ENCODE data around the gene NLRP10. TPM values are rescaled to one million over a fixed set of nuclear protein-coding genes. Genes with fewer than 3 reads are reported as not detected.

The NLRP10 gene
- total RNA-seq, 1 experiment from 2014 or later = 0.20 TPM

DNA sequence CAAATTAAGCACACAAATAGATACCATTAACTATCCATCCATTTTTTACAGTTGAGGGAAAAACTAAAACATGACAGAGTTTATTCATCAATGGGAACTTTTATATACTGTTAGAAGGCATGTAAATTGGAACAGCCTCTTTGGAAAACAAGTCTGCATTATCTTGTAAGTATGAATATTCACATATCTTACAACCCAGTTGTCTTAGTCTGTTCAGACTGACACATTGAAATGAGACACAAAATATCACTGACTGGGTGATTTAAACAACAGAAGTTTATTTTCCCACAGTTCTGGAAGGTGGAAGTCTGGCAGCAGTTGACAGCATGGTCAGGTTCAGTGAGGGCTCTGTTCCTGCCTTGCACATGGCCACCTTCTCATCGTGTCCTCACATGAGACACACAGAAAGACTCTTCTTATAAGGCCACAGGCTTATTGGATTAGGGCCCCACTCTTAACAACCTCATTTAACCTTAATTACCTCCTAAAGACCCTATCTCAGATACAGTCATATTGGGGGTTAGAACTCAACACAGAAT is 16.4 kb upstream of the NLRP10 start:
- H3K36me3 Mint-ChIP-seq (ENCODE audit: insufficient read depth, unreplicated experiment) = no peaks in the 10 kb centered on the region
- intact Hi-C loops (cut with micrococcal nuclease; ENCODE audit: unreplicated experiment) = no loop called here
- no peak overlapping the region for H3K27ac Mint-ChIP-seq (ENCODE audit: unreplicated experiment)
- no peaks in the 10 kb centered on the region for H3K36me3 ChIP-seq (ENCODE audit: control insufficient read depth, insufficient read depth, low read length)
- H3K4me1 Mint-ChIP-seq (ENCODE audit: low read depth, unreplicated experiment) = peaks cover 10% of the 10 kb centered on the region
- H3K9me3 ChIP-seq = no peaks in the 10 kb centered on the region
- peaks cover 15% of the 10 kb centered on the region for H3K4me1 ChIP-seq
- peaks cover 9% of the 10 kb centered on the region for H3K9me3 Mint-ChIP-seq (ENCODE audit: unreplicated experiment)
- H3K4me3 Mint-ChIP-seq (ENCODE audit: unreplicated experiment) = no peak overlapping the region
- no TSS peak for BruUV-seq (replicated peaks)
- POLR2A ChIA-PET = no interaction called here
- no peak overlapping the region for H3K4me3 ChIP-seq (ENCODE audit: low read depth, low read length)
- H3K27me3 Mint-ChIP-seq (ENCODE audit: insufficient read depth, unreplicated experiment) = no peaks in the 10 kb centered on the region
- no peak for DNase-seq
- CTCF ChIA-PET = no interaction called here
- H3K27me3 ChIP-seq (replicated peaks; ENCODE audit: control insufficient read depth, insufficient read depth, low read length) = no peaks in the 10 kb centered on the region
- TF ChIP-seq, protein P1, sequence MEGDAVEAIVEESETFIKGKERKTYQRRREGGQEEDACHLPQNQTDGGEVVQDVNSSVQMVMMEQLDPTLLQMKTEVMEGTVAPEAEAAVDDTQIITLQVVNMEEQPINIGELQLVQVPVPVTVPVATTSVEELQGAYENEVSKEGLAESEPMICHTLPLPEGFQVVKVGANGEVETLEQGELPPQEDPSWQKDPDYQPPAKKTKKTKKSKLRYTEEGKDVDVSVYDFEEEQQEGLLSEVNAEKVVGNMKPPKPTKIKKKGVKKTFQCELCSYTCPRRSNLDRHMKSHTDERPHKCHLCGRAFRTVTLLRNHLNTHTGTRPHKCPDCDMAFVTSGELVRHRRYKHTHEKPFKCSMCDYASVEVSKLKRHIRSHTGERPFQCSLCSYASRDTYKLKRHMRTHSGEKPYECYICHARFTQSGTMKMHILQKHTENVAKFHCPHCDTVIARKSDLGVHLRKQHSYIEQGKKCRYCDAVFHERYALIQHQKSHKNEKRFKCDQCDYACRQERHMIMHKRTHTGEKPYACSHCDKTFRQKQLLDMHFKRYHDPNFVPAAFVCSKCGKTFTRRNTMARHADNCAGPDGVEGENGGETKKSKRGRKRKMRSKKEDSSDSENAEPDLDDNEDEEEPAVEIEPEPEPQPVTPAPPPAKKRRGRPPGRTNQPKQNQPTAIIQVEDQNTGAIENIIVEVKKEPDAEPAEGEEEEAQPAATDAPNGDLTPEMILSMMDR (IDR thresholded peaks at IDR 0.05; ENCODE audit: insufficient read depth in 1 of 2, low read depth in 1 of 2, low read length in 1 of 2, severe bottlenecking in 1 of 2, unreplicated experiment in 1 of 2) = no peak

DNA sequence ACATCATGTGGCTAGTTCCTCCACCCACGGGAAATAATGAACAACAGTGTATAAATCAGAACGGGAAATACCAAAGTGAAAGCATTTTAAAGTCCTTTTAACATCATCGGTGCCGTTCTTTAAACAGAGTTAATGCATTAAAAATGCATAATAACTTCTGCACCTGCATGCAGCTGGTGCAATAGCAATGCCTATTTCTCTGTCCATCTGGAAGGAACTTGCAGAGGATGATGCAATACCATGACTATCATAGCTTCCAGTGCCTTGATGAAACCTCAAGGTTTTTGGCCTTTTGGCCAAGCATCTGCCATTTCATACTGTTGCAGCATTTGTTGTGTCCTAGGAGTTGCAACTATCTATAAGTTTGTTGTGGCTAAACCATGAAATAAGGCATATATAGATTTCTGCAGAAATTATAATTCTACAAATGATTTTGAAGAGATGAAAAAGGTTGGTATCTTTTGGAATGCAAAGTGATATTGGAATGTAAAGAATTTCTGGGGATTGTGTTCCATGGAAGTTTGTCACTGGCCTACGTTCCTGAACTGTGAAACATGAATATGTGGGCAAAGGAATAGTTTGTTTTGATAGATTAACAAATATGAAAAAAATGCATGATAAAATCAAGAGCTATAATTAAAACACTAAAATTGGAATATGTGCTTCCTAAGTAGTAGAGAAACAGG is 12.1 kb upstream of the NLRP10 start:
- peaks cover 9% of the 10 kb centered on the region for H3K9me3 Mint-ChIP-seq (ENCODE audit: unreplicated experiment)
- peak overlapping the region; percentile 69 for H3K27ac Mint-ChIP-seq (ENCODE audit: unreplicated experiment)
- Histone ChIP-seq H3K4me1 (peaks cover 10% of the 10 kb centered on the region), H3K36me3 (ENCODE audit: control insufficient read depth, insufficient read depth, low read length) (no peaks in the 10 kb centered on the region), H3K9me3 (no peaks in the 10 kb centered on the region), H3K4me3 (ENCODE audit: low read depth, low read length) (no peak overlapping the region), H3K27me3 (replicated peaks; ENCODE audit: control insufficient read depth, insufficient read depth, low read length) (no peaks in the 10 kb centered on the region)
- no TSS peak for BruUV-seq (replicated peaks)
- no peaks in the 10 kb centered on the region for H3K27me3 Mint-ChIP-seq (ENCODE audit: insufficient read depth, unreplicated experiment)
- intact Hi-C loops (cut with micrococcal nuclease; ENCODE audit: unreplicated experiment) = no loop called here
- H3K36me3 Mint-ChIP-seq (ENCODE audit: insufficient read depth, unreplicated experiment) = no peaks in the 10 kb centered on the region
- no peak for DNase-seq
- ChIA-PET CTCF (interaction anchor here (1.9 kb wide), 1 partner anchor 10 kb away, joined by 10 read pairs; the partner anchor contains the start of gene EIF3F), POLR2A (no interaction called here)
- no peak overlapping the region for H3K4me3 Mint-ChIP-seq (ENCODE audit: unreplicated experiment)
- peaks cover 13% of the 10 kb centered on the region for H3K4me1 Mint-ChIP-seq (ENCODE audit: low read depth, unreplicated experiment)
- TF ChIP-seq, protein P1 (IDR thresholded peaks at IDR 0.05; ENCODE audit: insufficient read depth in 1 of 2, low read depth in 1 of 2, low read length in 1 of 2, severe bottlenecking in 1 of 2, unreplicated experiment in 1 of 2) = no peak

DNA sequence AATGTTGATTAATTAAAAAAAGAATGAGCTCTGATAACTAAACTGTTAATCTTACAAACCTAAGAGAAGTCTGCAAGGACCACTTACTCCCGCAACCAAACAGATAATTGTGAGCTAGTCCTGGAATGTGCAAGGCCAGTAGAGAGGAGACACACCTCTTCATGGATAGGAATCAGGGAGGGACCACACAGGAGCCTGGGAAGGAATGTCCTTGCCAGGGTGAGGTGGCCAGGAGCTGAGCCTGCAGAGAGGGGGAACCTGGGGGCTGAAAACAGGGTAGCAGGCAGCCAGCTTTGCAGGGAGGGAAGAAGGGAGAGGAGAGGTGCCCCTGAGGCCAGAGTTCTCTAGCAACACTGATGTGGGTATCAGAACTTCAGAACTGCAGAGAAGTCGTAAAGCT is 9.4 kb upstream of the NLRP10 start:
- intact Hi-C loops (cut with micrococcal nuclease; ENCODE audit: unreplicated experiment) = no loop called here
- no peak overlapping the region for H3K4me3 ChIP-seq (ENCODE audit: low read depth, low read length)
- Mint-ChIP-seq H3K4me3 (ENCODE audit: unreplicated experiment) (no peak overlapping the region), H3K4me1 (ENCODE audit: low read depth, unreplicated experiment) (peaks cover 13% of the 10 kb centered on the region), H3K9me3 (ENCODE audit: unreplicated experiment) (peaks cover 9% of the 10 kb centered on the region), H3K27me3 (ENCODE audit: insufficient read depth, unreplicated experiment) (no peaks in the 10 kb centered on the region), H3K27ac (ENCODE audit: unreplicated experiment) (peak overlapping the region; percentile 32), H3K36me3 (ENCODE audit: insufficient read depth, unreplicated experiment) (no peaks in the 10 kb centered on the region)
- H3K36me3 ChIP-seq (ENCODE audit: control insufficient read depth, insufficient read depth, low read length) = no peaks in the 10 kb centered on the region
- POLR2A ChIA-PET = no interaction called here
- no TSS peak for BruUV-seq (replicated peaks)
- CTCF ChIA-PET = interaction anchor here (0.7 to 2.3 kb wide), 2 partner anchors 12 to 33 kb away, joined by 3 to 17 read pairs; partner anchors contain the start of gene EIF3F
- H3K9me3 ChIP-seq = no peaks in the 10 kb centered on the region
- TF ChIP-seq, protein P1 (IDR thresholded peaks at IDR 0.05; ENCODE audit: insufficient read depth in 1 of 2, low read depth in 1 of 2, low read length in 1 of 2, severe bottlenecking in 1 of 2, unreplicated experiment in 1 of 2) = no peak
- H3K4me1 ChIP-seq = peaks cover 10% of the 10 kb centered on the region
- no peaks in the 10 kb centered on the region for H3K27me3 ChIP-seq (replicated peaks; ENCODE audit: control insufficient read depth, insufficient read depth, low read length)
- DNase-seq = peak in 1 of 2 experiments; percentile 43

All from Caco-2 (cell line).